ENCODE results near the gene LBX1. TPM values are rescaled to one million over a fixed set of nuclear protein-coding genes. Genes with fewer than 3 reads are reported as not detected.
A peak's percentile ranks its signal among the peaks of the same experiment; 100 is the strongest.
"Not testable (repeated sequence)": the region's sequence is repeated elsewhere in the genome, so short reads cannot be mapped to it uniquely, and the experiment has no call there.

Gene LBX1
- total RNA-seq, 2 donors from 2014 or later, result not detected

DNA sequence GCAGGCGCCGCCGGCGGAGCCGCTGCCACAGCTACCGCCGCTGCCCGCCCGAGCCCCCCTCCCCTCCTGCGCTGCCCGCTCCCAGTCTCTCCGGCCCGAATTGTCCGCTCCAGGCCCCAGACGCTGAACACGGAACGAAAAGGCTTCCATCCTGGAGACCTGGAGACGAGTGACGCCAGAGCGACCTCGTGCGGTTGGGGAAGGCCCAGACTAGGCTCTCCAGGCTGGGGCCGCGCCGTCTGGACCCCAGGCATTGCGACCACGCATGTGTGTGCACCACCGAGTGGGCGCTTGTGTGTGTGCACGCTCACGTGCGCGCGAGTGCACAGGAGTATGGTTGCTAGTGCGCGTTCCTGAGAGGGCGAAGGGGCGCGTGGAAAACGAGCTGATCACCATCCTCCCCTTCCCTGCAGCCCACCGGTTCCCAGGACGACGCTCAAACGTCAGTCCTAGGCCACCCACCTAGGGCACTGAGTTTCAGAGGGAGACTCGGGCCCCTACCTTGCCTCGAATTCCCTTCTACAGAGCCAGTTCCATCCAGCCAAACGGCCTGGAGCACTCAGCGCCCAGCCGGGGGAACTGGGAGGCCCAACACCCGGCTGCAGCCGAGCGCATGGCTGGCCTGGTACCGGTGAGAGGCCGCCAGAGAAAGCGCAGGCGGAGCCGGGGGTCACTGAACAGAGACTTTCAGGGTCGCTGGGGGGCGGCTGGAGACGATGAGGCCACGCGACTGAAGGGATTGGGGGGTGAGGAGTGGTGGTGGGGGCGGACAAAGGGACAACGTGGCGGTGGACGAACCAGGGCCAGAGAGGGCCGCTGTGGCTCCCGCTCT, 11.6 kb downstream of the LBX1 start:
- peak; percentile 44 for ATAC-seq
- DNase-seq, result peak in 1 of 2 donors; percentile 64
- intact Hi-C loops (cut with DNase I, micrococcal nuclease), result loop anchor here in 1 of 2 donors (10.0 kb wide), 2 partner anchors 247 to 557 kb away; partner anchors contain the start of gene FGF8

- DNase-seq (no peak), ATAC-seq (no peak)
- intact Hi-C loops (cut with DNase I, micrococcal nuclease), result loop anchor here in 1 of 2 donors (10.0 kb wide), 2 partner anchors 248 to 558 kb away; partner anchors contain the start of gene FGF8
Observed at GRCh38 chr10:101217044-101217425, 12.2 kb downstream of the LBX1 start.

DNA sequence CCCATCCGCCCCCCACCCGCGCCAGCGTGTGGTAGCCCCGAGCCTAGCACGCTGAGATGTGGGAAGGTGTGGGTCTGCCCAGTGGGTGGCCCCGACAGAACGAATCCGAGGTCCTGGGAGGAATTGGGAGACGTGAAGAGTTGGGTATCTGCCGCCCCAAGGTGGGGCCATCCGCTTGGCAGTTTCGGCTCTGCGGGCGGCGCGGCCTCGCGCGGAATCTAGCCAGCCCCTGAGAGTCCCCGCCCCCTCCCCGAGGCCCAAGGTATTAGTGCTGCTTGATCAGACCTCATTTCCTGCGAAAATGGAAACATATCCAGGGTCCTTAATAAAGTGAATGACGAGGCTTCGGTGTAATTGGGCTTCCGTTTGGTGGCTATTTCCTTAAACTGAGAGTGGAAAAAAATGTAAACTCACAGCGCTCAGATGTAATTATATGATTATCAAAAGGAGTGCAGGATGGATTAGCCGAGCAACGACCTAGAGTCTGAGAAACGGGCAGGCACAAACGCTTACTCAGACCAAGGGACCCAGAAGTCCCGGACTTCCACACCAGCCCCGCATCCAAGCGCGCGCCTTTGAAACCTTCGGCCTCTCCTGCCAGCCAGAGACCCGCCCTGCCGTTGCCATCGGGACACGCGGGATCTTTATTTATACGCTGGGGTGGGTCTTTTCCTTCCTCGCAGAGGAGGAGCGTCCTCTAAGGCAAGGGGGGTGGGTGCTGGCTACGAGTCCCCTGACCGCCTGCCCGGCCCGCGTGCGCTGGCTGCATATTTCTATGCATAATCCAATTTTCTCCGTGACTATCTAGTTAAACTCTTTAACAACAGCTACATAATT, 12.8 kb downstream of the LBX1 start:
- ATAC-seq (no peak), DNase-seq (no peak)
- intact Hi-C loops (cut with DNase I, micrococcal nuclease), result loop anchor here in 1 of 2 donors (10.0 kb wide), 2 partner anchors 248 to 558 kb away; partner anchors contain the start of gene FGF8

DNA sequence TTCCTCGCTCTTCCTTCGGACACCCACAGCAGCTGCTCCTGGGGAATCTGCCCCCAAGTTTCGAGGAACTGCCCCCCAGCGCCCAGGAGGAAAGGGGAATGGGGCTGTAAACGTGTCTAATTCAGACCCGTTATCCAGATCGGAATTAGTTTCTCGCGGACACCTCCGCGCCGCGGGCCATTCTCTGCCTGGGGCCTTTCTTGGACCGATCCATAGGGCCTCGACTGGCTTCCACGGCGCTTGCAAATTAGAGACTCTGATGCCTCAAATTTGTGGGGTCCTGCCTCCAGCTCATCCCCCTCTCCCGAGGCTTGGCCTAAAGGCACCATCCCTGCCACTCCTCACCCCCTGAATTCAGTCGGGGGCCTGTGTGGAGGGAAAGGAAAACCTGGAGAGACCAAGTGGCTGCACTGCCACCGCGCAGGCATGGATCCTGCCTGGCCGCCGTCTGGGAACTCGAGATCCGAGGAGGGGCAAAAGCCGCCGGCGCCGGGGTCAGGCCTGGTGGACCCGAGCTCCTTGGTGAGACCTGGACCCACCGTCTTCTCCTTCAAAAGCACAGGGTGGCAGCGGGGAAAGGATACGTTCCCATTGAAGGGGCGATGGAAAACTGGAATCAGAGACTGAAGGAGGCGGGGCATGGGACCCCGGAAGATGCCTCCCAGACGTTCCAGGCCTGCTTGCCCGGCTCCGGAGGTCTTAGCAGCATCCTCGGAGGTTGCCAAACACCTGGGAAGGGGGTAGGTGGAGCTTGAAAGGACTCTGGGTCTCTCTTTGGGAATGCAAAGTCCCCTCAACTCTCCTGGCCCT, 13.7 kb downstream of the LBX1 start:
- intact Hi-C loops (cut with DNase I, micrococcal nuclease), result loop anchor here in 1 of 2 donors (10.0 kb wide), 2 partner anchors 249 to 559 kb away; partner anchors contain the start of gene FGF8
- ATAC-seq, result no peak
- no peak for DNase-seq

GRCh38 chr10:101214446-101215396, 14.5 kb downstream of the LBX1 start:
- peak; percentile 77 for ATAC-seq
- DNase-seq, result peak; percentile 38 to 74
- intact Hi-C loops (cut with DNase I, micrococcal nuclease), result loop anchor here (5.0 to 10.0 kb wide), 3 partner anchors 250 to 560 kb away; partner anchors contain the start of gene FGF8 (in 1 of the 2)

DNA sequence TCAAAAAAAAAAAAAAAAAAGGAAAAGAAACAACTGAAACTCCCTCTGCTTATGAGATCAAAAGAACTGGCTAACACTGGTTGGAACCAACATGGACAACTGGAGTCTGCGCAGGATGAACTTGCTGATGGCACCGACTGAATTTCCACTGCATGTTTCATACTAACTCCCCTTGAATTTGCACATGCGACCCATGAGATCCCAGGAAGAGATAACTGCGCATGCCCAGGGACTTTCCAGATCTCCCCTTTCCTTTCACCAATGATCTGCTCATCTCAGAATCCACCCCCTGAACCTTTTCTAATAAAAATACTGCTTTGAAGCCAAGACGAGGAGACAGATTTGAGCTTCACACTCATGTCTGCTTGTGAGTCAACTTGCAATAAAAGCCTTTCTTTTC, 20.7 kb downstream of the LBX1 start:
- intact Hi-C loops (cut with DNase I, micrococcal nuclease), result no loop called here
- DNase-seq (no peak), ATAC-seq (no peak)

DNA sequence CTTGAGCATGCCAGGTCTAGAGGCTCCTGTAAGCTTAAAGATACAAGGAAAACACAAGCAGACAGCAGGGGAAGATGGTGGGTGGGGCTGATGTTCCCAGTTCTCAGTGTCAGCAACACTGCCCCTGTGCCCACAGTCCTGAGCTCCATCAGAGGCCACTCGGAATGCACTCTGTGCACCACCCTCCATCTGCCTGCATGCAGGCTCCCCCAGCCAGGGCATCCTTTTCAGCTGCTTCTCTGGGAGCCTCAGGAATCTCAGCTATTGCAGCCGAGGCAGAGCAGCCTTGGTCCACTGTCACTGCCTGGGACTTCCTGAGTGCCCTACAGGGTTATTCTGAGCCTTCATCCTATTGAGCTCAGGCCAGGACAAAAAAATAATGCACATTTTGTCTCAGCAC, 22.2 kb downstream of the LBX1 start:
- no peak for DNase-seq
- intact Hi-C loops (cut with DNase I, micrococcal nuclease), result no loop called here
- peak; percentile 16 for ATAC-seq

- DNase-seq; intact Hi-C loops (cut with DNase I, micrococcal nuclease); ATAC-seq: not testable (repeated sequence)
Observed at GRCh38 chr10:101202667-101203066, 26.6 kb downstream of the LBX1 start.

DNA sequence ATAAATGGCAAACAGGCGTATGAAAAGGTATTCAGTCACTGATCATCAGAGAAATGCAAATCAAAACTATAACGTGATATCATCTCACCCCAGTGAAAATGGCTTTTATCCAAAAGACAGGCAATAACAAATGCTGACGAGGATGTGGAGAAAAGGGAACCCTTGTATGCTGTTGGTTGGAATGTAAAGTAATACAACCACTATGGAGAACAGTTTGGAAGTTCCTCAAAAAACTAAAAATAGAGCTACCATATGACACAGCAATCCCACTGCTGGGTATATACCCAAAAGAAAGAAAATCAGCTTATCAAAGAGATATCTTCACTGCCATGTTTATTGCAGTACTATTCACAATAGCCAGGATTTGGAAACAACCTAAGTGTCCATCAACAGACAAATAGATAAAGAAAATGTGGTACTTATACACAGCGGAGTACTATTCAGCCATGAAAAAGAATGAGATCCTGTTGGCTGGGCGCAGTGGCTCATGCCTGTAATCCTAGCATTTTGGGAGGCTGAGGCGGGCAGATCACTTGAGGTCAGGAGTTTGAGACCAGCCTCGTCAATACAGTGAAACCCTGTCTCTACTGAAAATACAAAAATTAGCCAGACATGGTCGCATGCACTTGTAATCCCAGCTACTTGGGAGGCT, 30.8 kb downstream of the LBX1 start:
- intact Hi-C loops (cut with DNase I, micrococcal nuclease); ATAC-seq; DNase-seq: not testable (repeated sequence)

GRCh38 chr10:101195921-101196320, 33.3 kb downstream of the LBX1 start:
- intact Hi-C loops (cut with DNase I, micrococcal nuclease), result no loop called here
- no peak for DNase-seq
- no peak for ATAC-seq

DNA sequence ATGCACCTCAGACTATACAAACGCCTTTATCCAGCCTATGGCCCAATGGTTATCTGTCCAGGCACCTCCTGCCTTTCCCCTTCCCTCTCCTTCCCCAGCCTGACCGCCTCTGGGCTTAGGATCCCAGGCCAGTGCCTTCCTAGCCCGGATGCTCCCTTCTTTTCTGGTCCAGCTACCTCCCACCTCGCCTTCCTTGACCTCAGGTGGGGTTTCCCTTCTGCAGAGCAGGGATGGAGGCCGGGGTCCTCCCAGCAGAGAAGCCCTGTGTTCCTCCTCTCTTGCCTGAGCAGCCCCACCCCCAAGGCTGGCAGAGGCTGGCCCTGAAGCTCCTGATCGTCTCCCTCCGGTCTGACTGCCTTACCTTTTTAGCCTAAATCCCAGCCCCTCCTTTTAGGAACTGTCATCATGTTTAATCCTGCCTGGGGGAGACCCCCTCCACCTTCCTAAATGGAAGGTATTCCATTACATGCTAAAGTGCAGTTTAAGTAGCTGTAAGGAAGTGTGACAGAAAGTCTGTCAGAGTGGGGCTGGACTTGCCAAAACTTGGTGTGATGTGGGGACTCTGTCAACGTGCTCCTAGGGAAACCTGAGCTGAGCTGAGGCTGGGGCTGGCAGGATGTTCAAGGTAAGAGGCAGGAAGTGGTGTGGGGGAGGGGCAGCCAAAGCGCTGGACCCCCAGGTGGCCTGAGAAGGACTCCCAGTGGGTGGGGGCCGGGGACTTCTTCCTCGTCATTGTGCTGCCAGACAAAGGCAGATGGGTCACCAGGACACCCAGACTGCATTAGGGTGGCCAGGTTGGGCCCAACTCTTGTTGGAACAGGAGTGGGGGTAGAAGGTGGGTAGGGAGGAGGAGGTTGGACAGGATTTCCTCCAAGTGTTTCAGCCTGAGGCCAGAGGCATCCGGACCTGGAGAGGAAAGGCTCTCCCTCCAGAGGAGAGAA, 39.5 kb downstream of the LBX1 start:
- ATAC-seq (no peak), DNase-seq (no peak)
- intact Hi-C loops (cut with DNase I, micrococcal nuclease), result no loop called here

GRCh38 chr10:101188942-101189341, 40.3 kb downstream of the LBX1 start:
- intact Hi-C loops (cut with DNase I, micrococcal nuclease), result no loop called here
- ATAC-seq, result no peak

DNA sequence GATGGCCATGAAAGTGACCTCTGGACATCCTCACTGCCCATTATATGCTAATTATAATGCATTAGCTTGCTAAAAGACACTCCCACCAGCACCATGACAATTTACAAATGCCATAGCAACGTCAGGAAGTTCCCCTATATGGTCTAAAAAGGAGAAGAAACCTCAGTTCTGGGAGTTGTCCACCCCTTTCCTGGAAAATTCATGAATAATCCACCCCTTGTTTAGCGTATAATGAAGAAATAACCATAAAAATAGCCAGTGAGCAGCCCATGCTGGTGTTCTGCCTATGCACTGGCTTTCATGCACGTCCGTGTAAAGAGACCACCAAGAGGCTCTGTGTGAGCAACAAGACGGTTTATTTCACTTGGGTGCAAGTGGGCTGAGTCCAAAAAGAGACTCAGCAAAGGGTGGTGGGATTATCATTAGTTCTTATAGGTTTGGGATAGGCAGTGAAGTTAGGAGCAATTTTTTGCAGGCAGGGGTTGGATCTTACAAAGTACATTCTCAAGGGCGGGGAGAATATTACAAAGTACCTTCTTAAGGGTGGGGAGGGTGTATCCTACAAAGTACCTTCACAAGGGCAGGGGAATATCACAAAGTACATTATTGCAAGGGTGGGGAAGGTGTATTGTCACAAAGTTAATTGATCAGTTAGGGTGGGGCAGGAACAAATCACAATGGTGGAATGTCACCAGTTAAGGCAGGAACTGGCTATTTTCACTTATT, 45.6 kb downstream of the LBX1 start:
- no peak for DNase-seq
- intact Hi-C loops (cut with DNase I, micrococcal nuclease), result no loop called here
- ATAC-seq, result no peak

More at GRCh38 chr10:101188942-101189341, 40.3 kb downstream of the LBX1 start:
- no peak for DNase-seq

- intact Hi-C loops (cut with DNase I, micrococcal nuclease), result no loop called here
- DNase-seq (no peak), ATAC-seq (no peak)
Observed at GRCh38 chr10:101182936-101183335, 46.3 kb downstream of the LBX1 start.
